Measurements from ENCODE around the gene VPS54. TPM values are rescaled to one million over a fixed set of nuclear protein-coding genes. Genes with fewer than 3 reads are reported as not detected.
"Not testable (repeated sequence)": the region's sequence is repeated elsewhere in the genome, so short reads cannot be mapped to it uniquely, and the experiment has no call there.

VPS54 gene
- total RNA-seq, 1 experiment from 2014 or later = 20.7 TPM

DNA sequence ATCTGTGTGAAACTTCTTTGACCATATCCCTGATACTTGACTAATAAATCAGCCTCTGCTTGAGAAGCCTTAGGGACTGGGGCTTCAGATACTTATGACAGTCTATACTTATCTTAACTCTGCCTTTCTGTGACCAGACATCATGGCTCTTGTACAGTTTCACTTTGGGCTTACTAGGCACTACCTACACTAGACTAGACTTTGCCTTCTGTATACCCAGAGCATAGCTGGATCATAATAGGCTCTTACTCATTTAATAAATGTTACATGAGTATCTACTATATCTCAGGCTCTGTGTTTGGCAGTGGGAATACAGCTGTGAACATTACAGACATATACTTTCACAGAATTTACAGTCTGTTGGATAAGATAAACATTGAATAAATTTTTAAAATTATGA, 168.6 kb downstream of the VPS54 start:
- no TSS peak for BruUV-seq (replicated peaks)
- no peaks in the 10 kb centered on the region for H3K4me1 ChIP-seq (replicated peaks; ENCODE audit: insufficient read depth)

GRCh38 chr2:63850204-63850571, 169.0 kb downstream of the VPS54 start:
- no TSS peak for BruUV-seq (replicated peaks)
- H3K79me2 ChIP-seq (ENCODE audit: low read depth) = peaks cover 99% of the 10 kb centered on the region
- H3K27ac ChIP-seq = no peak overlapping the region
- no peak for DNase-seq
- TF ChIP-seq, protein P1, sequence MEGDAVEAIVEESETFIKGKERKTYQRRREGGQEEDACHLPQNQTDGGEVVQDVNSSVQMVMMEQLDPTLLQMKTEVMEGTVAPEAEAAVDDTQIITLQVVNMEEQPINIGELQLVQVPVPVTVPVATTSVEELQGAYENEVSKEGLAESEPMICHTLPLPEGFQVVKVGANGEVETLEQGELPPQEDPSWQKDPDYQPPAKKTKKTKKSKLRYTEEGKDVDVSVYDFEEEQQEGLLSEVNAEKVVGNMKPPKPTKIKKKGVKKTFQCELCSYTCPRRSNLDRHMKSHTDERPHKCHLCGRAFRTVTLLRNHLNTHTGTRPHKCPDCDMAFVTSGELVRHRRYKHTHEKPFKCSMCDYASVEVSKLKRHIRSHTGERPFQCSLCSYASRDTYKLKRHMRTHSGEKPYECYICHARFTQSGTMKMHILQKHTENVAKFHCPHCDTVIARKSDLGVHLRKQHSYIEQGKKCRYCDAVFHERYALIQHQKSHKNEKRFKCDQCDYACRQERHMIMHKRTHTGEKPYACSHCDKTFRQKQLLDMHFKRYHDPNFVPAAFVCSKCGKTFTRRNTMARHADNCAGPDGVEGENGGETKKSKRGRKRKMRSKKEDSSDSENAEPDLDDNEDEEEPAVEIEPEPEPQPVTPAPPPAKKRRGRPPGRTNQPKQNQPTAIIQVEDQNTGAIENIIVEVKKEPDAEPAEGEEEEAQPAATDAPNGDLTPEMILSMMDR (conservative IDR thresholded peaks at IDR 0.05) = no peak
- no peak for TF ChIP-seq EZH2 (IDR thresholded peaks at IDR 0.05; ENCODE audit: low read depth)
- H4K20me1 ChIP-seq (ENCODE audit: insufficient read depth) = no peaks in the 10 kb centered on the region
- POLR2A ChIA-PET (ENCODE audit: unreplicated experiment) = no interaction called here
- H3K4me2 ChIP-seq = no peak overlapping the region
- peaks cover 5% of the 10 kb centered on the region; the same call in 1 of the 2 replicates for H3F3A ChIP-seq (ENCODE audit: insufficient read depth, low read depth)
- H3K27me3 ChIP-seq (ENCODE audit: insufficient read depth, low read depth) = no peaks in the 10 kb centered on the region
- no peaks in the 10 kb centered on the region for H3K9me2 ChIP-seq (ENCODE audit: insufficient read depth)
- no peak overlapping the region for H2AFZ ChIP-seq
- H3K36me3 ChIP-seq (ENCODE audit: low read depth) = peaks cover 7% of the 10 kb centered on the region
- intact Hi-C loops (cut with micrococcal nuclease; ENCODE audit: unreplicated experiment) = no loop called here
- CTCF ChIA-PET = no interaction called here
- H3K9me3 ChIP-seq (ENCODE audit: insufficient read depth, low read depth) = no peaks in the 10 kb centered on the region; the same call in 1 of the 2 replicates
- H3K4me3 ChIP-seq = no peak overlapping the region
- H3K4me1 ChIP-seq (replicated peaks; ENCODE audit: insufficient read depth) = no peaks in the 10 kb centered on the region

More for the DNA sequence above, 168.6 kb downstream of the VPS54 start:
- Histone ChIP-seq H3K9me2 (ENCODE audit: insufficient read depth) (no peaks in the 10 kb centered on the region), H3K9me3 (ENCODE audit: insufficient read depth, low read depth) (no peaks in the 10 kb centered on the region; the same call in 1 of the 2 replicates), H3K4me2 (no peak overlapping the region), H3F3A (ENCODE audit: insufficient read depth, low read depth) (peaks cover 5% of the 10 kb centered on the region; the same call in 1 of the 2 replicates), H3K36me3 (ENCODE audit: low read depth) (peaks cover 7% of the 10 kb centered on the region), H2AFZ (no peak overlapping the region), H4K20me1 (ENCODE audit: insufficient read depth) (no peaks in the 10 kb centered on the region), H3K4me3 (no peak overlapping the region), H3K27ac (no peak overlapping the region), H3K79me2 (ENCODE audit: low read depth) (peaks cover 99% of the 10 kb centered on the region), H3K27me3 (ENCODE audit: insufficient read depth, low read depth) (no peaks in the 10 kb centered on the region)
- intact Hi-C loops (cut with micrococcal nuclease; ENCODE audit: unreplicated experiment) = no loop called here
- no peak for DNase-seq
- no peak for TF ChIP-seq EZH2 (IDR thresholded peaks at IDR 0.05; ENCODE audit: low read depth)
- TF ChIP-seq, protein P1 (conservative IDR thresholded peaks at IDR 0.05) = no peak
- CTCF ChIA-PET = no interaction called here
- POLR2A ChIA-PET (ENCODE audit: unreplicated experiment) = no interaction called here

DNA sequence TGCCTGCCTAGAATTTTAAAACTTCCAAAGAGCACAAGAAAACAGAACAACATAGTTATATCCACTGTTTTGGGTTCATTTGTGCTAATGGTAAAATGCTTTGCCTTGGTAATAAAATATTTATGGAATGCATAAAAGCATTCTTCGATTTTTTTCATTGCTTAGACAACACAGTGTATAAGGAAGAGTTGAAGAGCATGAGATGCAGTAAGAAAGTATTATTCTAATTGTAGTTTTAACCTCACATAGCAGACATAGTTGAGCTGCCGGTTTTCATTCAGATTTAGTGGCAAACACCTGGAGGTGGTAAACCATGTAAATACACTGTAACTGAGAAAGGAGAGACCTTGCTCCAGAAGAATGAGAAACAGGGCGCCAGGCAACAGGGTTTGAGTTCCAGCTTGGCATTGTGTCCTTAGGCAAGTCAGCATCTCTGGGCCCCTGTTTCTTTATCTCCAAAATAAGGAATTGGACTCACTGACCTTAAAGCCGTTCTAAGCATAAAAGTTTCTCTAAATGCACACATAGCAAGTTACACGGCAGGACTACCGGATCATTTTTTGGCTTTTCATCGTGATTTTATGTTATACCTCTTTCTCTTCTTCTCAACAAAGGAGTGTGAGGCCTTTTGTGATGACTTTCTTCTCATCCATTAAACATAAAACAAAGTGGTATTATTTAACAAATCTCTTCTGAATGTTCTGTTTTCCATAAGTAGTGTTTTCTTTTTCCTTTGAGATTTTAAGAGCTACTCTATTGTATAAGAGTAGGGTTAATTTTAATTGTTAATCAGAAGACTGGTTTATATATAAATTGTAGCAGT, 169.6 kb downstream of the VPS54 start:
- peaks cover 99% of the 10 kb centered on the region for H3K79me2 ChIP-seq (ENCODE audit: low read depth)

GRCh38 chr2:63847571-63847970, 171.7 kb downstream of the VPS54 start:
- H3K36me3 ChIP-seq (ENCODE audit: low read depth); H3K27me3 ChIP-seq (ENCODE audit: insufficient read depth, low read depth); H4K20me1 ChIP-seq (ENCODE audit: insufficient read depth); H3K9me2 ChIP-seq (ENCODE audit: insufficient read depth); H3K9me3 ChIP-seq (ENCODE audit: insufficient read depth, low read depth); BruUV-seq (replicated peaks); H2AFZ ChIP-seq; H3K4me2 ChIP-seq; CTCF ChIA-PET; DNase-seq; H3K4me3 ChIP-seq; H3K27ac ChIP-seq; POLR2A ChIA-PET (ENCODE audit: unreplicated experiment): not testable (repeated sequence)
- H3K4me1 ChIP-seq (replicated peaks; ENCODE audit: insufficient read depth) = peaks cover 19% of the 10 kb centered on the region
- peaks cover 99% of the 10 kb centered on the region for H3K79me2 ChIP-seq (ENCODE audit: low read depth)
- H3F3A ChIP-seq (ENCODE audit: insufficient read depth, low read depth) = peaks cover 14% of the 10 kb centered on the region
- intact Hi-C loops (cut with micrococcal nuclease; ENCODE audit: unreplicated experiment) = loop anchor here (10.0 kb wide), 1 partner anchor 427 kb away; no protein-coding TSS in a partner anchor

More for the DNA sequence above, 169.6 kb downstream of the VPS54 start:
- BruUV-seq (replicated peaks) = no TSS peak
- H3K27ac ChIP-seq = peak overlapping the region; percentile 13; the same call in 1 of the 2 replicates
- H3K9me2 ChIP-seq (ENCODE audit: insufficient read depth) = no peaks in the 10 kb centered on the region
- CTCF ChIA-PET = interaction anchor here (0.6 kb wide), 1 partner anchor 8 kb away, joined by 3 read pairs; the partner anchor contains the start of gene UGP2
- no peaks in the 10 kb centered on the region for H3K27me3 ChIP-seq (ENCODE audit: insufficient read depth, low read depth)
- H3K4me2 ChIP-seq = peak overlapping the region; percentile 1; the same call in 1 of the 2 replicates
- no peak overlapping the region for H2AFZ ChIP-seq
- H3K36me3 ChIP-seq (ENCODE audit: low read depth) = peaks cover 7% of the 10 kb centered on the region
- intact Hi-C loops (cut with micrococcal nuclease; ENCODE audit: unreplicated experiment) = loop anchor here (1.0 to 10.0 kb wide), 3 partner anchors 8 to 425 kb away; partner anchors contain the start of gene UGP2
- POLR2A ChIA-PET (ENCODE audit: unreplicated experiment) = interaction anchor here (0.6 kb wide), 2 partner anchors 8 to 234 kb away, joined by 3 read pairs; no protein-coding TSS in a partner anchor
- H3F3A ChIP-seq (ENCODE audit: insufficient read depth, low read depth) = peaks cover 5% of the 10 kb centered on the region; the same call in 1 of the 2 replicates
- H3K4me1 ChIP-seq (replicated peaks; ENCODE audit: insufficient read depth) = no peaks in the 10 kb centered on the region
- TF ChIP-seq, protein P1 (conservative IDR thresholded peaks at IDR 0.05) = no peak
- no peak for TF ChIP-seq EZH2 (IDR thresholded peaks at IDR 0.05; ENCODE audit: low read depth)
- peak in 1 of 2 experiments; percentile 34 for DNase-seq
- H4K20me1 ChIP-seq (ENCODE audit: insufficient read depth) = no peaks in the 10 kb centered on the region
- no peaks in the 10 kb centered on the region; the same call in 1 of the 2 replicates for H3K9me3 ChIP-seq (ENCODE audit: insufficient read depth, low read depth)
- H3K4me3 ChIP-seq = no peak overlapping the region

Data from PC-9 (cell line).